Caco-2 (cell line): ENCODE data around the gene THBD. TPM values are rescaled to one million over a fixed set of nuclear protein-coding genes. Genes with fewer than 3 reads are reported as not detected.

Experiments
- BruUV-seq: library from RNA; stranded (reverse); fragments of 400-500 nt; replicated peaks from 2 replicates; lab custom pipeline; 2021; lab: Mats Ljungman, UMichigan
- CTCF ChIA-PET: fragments of 300-600 bp; sonication (Branson Sonifier 250); formaldehyde crosslinking; loops from one replicate; lab custom pipeline; 2022; ENCODE audit warnings: antibody characterized with exemption; lab: Charles Lee
- POLR2A ChIA-PET: fragments of 300-600 bp; sonication (Branson Sonifier 250); formaldehyde crosslinking; loops from one replicate; lab custom pipeline; 2022; ENCODE audit warnings: antibody characterized with exemption; lab: Charles Lee
- DNase-seq, 2 experiments: peaks; one replicate each; pipeline versions ENCODE4 v3.0.0 to v3.0.0-alpha.2; 2020 to 2022
- H3K27me3 ChIP-seq: replicated peaks from 2 replicates; pipeline ENCODE4 v1.6.0; 2011; ENCODE audit warnings: low read length; ENCODE audit not compliant: control insufficient read depth, insufficient read depth
- H3K36me3 ChIP-seq: 2 replicates; pipeline ENCODE4 v1.5.1; 2011; ENCODE audit warnings: low read length; ENCODE audit not compliant: control insufficient read depth, insufficient read depth
- H3K4me1 ChIP-seq: fragments of 250-450 bp; sonication (Bioruptor Pico); 2 replicates; pipeline ENCODE4 v1.5.1; 2020; ENCODE audit warnings: mild to moderate bottlenecking
- H3K4me3 ChIP-seq: 2 replicates; pipeline ENCODE4 v1.5.1; 2011; ENCODE audit warnings: low read depth, mild to moderate bottlenecking, control low read depth, low read length
- H3K9me3 ChIP-seq: fragments of 250-450 bp; sonication (Bioruptor Pico); 2 replicates; pipeline ENCODE4 v1.5.1; 2020; ENCODE audit warnings: mild to moderate bottlenecking, moderate library complexity
- H3K27ac Mint-ChIP-seq: one replicate; pipeline ENCODE4 v1.8.0; 2022; ENCODE audit warnings: mixed read lengths; ENCODE audit not compliant: unreplicated experiment
- H3K27me3 Mint-ChIP-seq: one replicate; pipeline ENCODE4 v1.8.0; 2022; ENCODE audit warnings: mixed read lengths; ENCODE audit not compliant: insufficient read depth, unreplicated experiment
- H3K36me3 Mint-ChIP-seq: one replicate; pipeline ENCODE4 v1.8.0; 2022; ENCODE audit warnings: mild to moderate bottlenecking, mixed read lengths; ENCODE audit not compliant: insufficient read depth, unreplicated experiment
- H3K4me1 Mint-ChIP-seq: one replicate; pipeline ENCODE4 v1.8.0; 2022; ENCODE audit warnings: low read depth, mixed read lengths; ENCODE audit not compliant: unreplicated experiment
- H3K4me3 Mint-ChIP-seq: one replicate; pipeline ENCODE4 v1.8.0; 2022; ENCODE audit warnings: mild to moderate bottlenecking, moderate library complexity, mixed read lengths; ENCODE audit not compliant: unreplicated experiment
- H3K9me3 Mint-ChIP-seq: one replicate; pipeline ENCODE4 v1.8.0; 2022; ENCODE audit warnings: mixed read lengths; ENCODE audit not compliant: unreplicated experiment
- CTCF ChIP-seq, 2 experiments: fragments of 200-600 bp in 1 of 2; IDR thresholded peaks; 1 replicate in 1 of 2; 2 replicates in 1 of 2; pipeline versions ENCODE4 v1.5.1 to v1.8.0; 2011 to 2022; ENCODE audit warnings: antibody characterized with exemption in 1 of 2, control low read depth in 1 of 2, inconsistent platforms in 1 of 2, low read depth in 1 of 2, low read length in 1 of 2, mild to moderate bottlenecking in 1 of 2, moderate library complexity in 1 of 2; ENCODE audit not compliant: insufficient read depth in 1 of 2, severe bottlenecking in 1 of 2, unreplicated experiment in 1 of 2
- intact Hi-C: fragments of 100-400 bp; cut with micrococcal nuclease; formaldehyde crosslinking; loops from one replicate; pipeline ENCODE4 v1.10.0; 2022; ENCODE audit not compliant: unreplicated experiment
- total RNA-seq: library from RNA; stranded (reverse); gene quantifications from 2 replicates; pipeline ENCODE4 v1.2.3, GENCODE V29; 2022

Gene THBD
- total RNA-seq, 1 experiment from 2014 or later, result 0.77 TPM

GRCh38 chr20:23063168-23063567 lies 13.7 kb upstream of the THBD start:
- H3K36me3 Mint-ChIP-seq, result no peaks in the 10 kb centered on the region
- POLR2A ChIA-PET, result no interaction called here
- Histone ChIP-seq H3K27me3 (no peaks in the 10 kb centered on the region), H3K4me1 (peaks cover 60% of the 10 kb centered on the region), H3K36me3 (no peaks in the 10 kb centered on the region), H3K9me3 (no peaks in the 10 kb centered on the region), H3K4me3 (no peak overlapping the region)
- H3K4me3 Mint-ChIP-seq, result no peak overlapping the region
- H3K4me1 Mint-ChIP-seq, result peaks cover 33% of the 10 kb centered on the region
- no peak overlapping the region for H3K27ac Mint-ChIP-seq
- no TSS peak for BruUV-seq
- TF ChIP-seq CTCF (IDR thresholded peaks at IDR 0.05; ENCODE audit: insufficient read depth in 1 of 2, low read depth in 1 of 2, low read length in 1 of 2, severe bottlenecking in 1 of 2, unreplicated experiment in 1 of 2), result no peak
- H3K9me3 Mint-ChIP-seq, result no peaks in the 10 kb centered on the region
- H3K27me3 Mint-ChIP-seq, result no peaks in the 10 kb centered on the region
- CTCF ChIA-PET, result interaction anchor here (1.4 kb wide), 1 partner anchor 36 kb away, joined by 3 read pairs; no protein-coding TSS in a partner anchor
- DNase-seq, result no peak
- intact Hi-C loops, result loop anchor here (5.0 to 10.0 kb wide), 2 partner anchors 248 to 371 kb away; no protein-coding TSS in a partner anchor

GRCh38 chr20:23062632-23063031 lies 13.2 kb upstream of the THBD start:
- TF ChIP-seq CTCF (IDR thresholded peaks at IDR 0.05; ENCODE audit: insufficient read depth in 1 of 2, low read depth in 1 of 2, low read length in 1 of 2, severe bottlenecking in 1 of 2, unreplicated experiment in 1 of 2), result no peak
- Mint-ChIP-seq H3K27ac (no peak overlapping the region), H3K9me3 (no peaks in the 10 kb centered on the region), H3K4me1 (peaks cover 37% of the 10 kb centered on the region), H3K36me3 (no peaks in the 10 kb centered on the region), H3K27me3 (no peaks in the 10 kb centered on the region), H3K4me3 (no peak overlapping the region)
- Histone ChIP-seq H3K4me3 (no peak overlapping the region), H3K27me3 (no peaks in the 10 kb centered on the region), H3K4me1 (peaks cover 60% of the 10 kb centered on the region), H3K36me3 (no peaks in the 10 kb centered on the region), H3K9me3 (no peaks in the 10 kb centered on the region)
- no peak for DNase-seq
- intact Hi-C loops, result loop anchor here (5.0 to 10.0 kb wide), 2 partner anchors 248 to 370 kb away; no protein-coding TSS in a partner anchor
- ChIA-PET CTCF (interaction anchor here (0.6 to 1.4 kb wide), 2 partner anchors 37 to 75 kb away, joined by 3 to 4 read pairs; no protein-coding TSS in a partner anchor), POLR2A (no interaction called here)
- BruUV-seq, result no TSS peak

GRCh38 chr20:23061734-23062561 lies 12.5 kb upstream of the THBD start:
- peak overlapping the region; percentile 39 for H3K27ac Mint-ChIP-seq

More at GRCh38 chr20:23061734-23062561, 12.5 kb upstream of the THBD start:
- ChIA-PET CTCF (interaction anchor here (0.6 kb wide), 1 partner anchor 76 kb away, joined by 4 read pairs; no protein-coding TSS in a partner anchor), POLR2A (no interaction called here)
- Mint-ChIP-seq H3K4me3 (no peak overlapping the region), H3K4me1 (peaks cover 40% of the 10 kb centered on the region), H3K36me3 (no peaks in the 10 kb centered on the region), H3K27me3 (no peaks in the 10 kb centered on the region), H3K9me3 (no peaks in the 10 kb centered on the region)
- Histone ChIP-seq H3K36me3 (no peaks in the 10 kb centered on the region), H3K4me1 (peaks cover 58% of the 10 kb centered on the region), H3K4me3 (no peak overlapping the region), H3K27me3 (no peaks in the 10 kb centered on the region), H3K9me3 (no peaks in the 10 kb centered on the region)
- intact Hi-C loops, result loop anchor here (5.0 to 10.0 kb wide), 2 partner anchors 247 to 370 kb away; no protein-coding TSS in a partner anchor
- no TSS peak for BruUV-seq
- peak; percentile 35 to 39 for TF ChIP-seq CTCF (IDR thresholded peaks at IDR 0.05; ENCODE audit: insufficient read depth in 1 of 2, low read depth in 1 of 2, low read length in 1 of 2, severe bottlenecking in 1 of 2, unreplicated experiment in 1 of 2)
- peak; percentile 49 to 53 for DNase-seq
